KMS-11 (cell line): ENCODE measurements around the gene DHRS1.

Experiments used
- H2AFZ ChIP-seq: fragments of 200-600 bp; sonication (generic); 2 replicates; pipeline ENCODE4 v1.6.1; 2016; ENCODE audit warnings: antibody characterized with exemption, mixed run types, low read depth
- H3K27ac ChIP-seq: fragments of 200-600 bp; sonication (generic); 2 replicates; pipeline ENCODE4 v1.6.1; 2016; ENCODE audit warnings: mild to moderate bottlenecking, mixed run types
- H3K27me3 ChIP-seq: fragments of 200-600 bp; sonication (generic); 2 replicates; pipeline ENCODE4 v1.6.1; 2017; ENCODE audit warnings: mild to moderate bottlenecking, low read depth, mixed run types, moderate library complexity; ENCODE audit not compliant: insufficient read depth
- H3K36me3 ChIP-seq: fragments of 200-600 bp; sonication (generic); 2 replicates; pipeline ENCODE4 v1.6.1; 2017; ENCODE audit warnings: mild to moderate bottlenecking, mixed run types; ENCODE audit not compliant: insufficient read depth
- H3K4me1 ChIP-seq: fragments of 200-600 bp; sonication (generic); 2 replicates; pipeline ENCODE4 v1.6.1; 2016; ENCODE audit warnings: mild to moderate bottlenecking, low read depth, mixed run types; ENCODE audit not compliant: poor library complexity, severe bottlenecking
- H3K4me2 ChIP-seq: fragments of 200-600 bp; sonication (generic); 2 replicates; pipeline ENCODE4 v1.7.0; 2016; ENCODE audit warnings: mild to moderate bottlenecking, mixed run types
- H3K4me3 ChIP-seq: fragments of 200-600 bp; sonication (generic); IDR thresholded peaks from 2 replicates; pipeline ENCODE4 v1.6.1; 2017; ENCODE audit warnings: low read depth, low read length, mixed read lengths; ENCODE audit not compliant: insufficient read depth
- H3K79me2 ChIP-seq: fragments of 200-600 bp; sonication (generic); 2 replicates; pipeline ENCODE4 v1.6.1; 2016; ENCODE audit warnings: low read depth, mixed run types; ENCODE audit not compliant: insufficient read depth
- H3K9ac ChIP-seq: fragments of 200-600 bp; sonication (generic); 2 replicates; pipeline ENCODE4 v1.6.1; 2016; ENCODE audit warnings: mild to moderate bottlenecking, mixed run types
- H4K20me1 ChIP-seq: fragments of 200-600 bp; sonication (generic); 2 replicates; pipeline ENCODE4 v1.6.1; 2016; ENCODE audit warnings: mild to moderate bottlenecking, mixed run types; ENCODE audit not compliant: insufficient read depth
- CTCF ChIP-seq: fragments of 200-600 bp; sonication (generic); conservative IDR thresholded peaks from 2 replicates; pipeline ENCODE4 v1.6.1; 2017; ENCODE audit warnings: low read depth, mild to moderate bottlenecking, antibody characterized with exemption, low read length, moderate library complexity, mixed read lengths

DHRS1 gene

GRCh38 chr14:24308342-24309124 is 9.0 kb upstream of the DHRS1 start:
- H3K79me2 ChIP-seq: peaks cover 9% of the 10 kb centered on the region; the same call in 1 of the 2 replicates
- H4K20me1 ChIP-seq: no peaks in the 10 kb centered on the region

GRCh38 chr14:24307575-24308341 is 8.2 kb upstream of the DHRS1 start, which contains the start of gene CIDEB:
CIDEB (minus strand) TSS chr14:24307977; CDS start chr14:24307858, 119 bp downstream.
- Histone ChIP-seq H3K4me2 (peak within 1 kb of the TSS; percentile 3; the same call in 1 of the 2 replicates), H3K36me3 (no peaks in the 10 kb centered on the region), H2AFZ (no peak within 1 kb of the TSS), H3K27ac (no peak within 1 kb of the TSS; the same call in 1 of the 2 replicates), H4K20me1 (no peaks in the 10 kb centered on the region), H3K9ac (no peak within 1 kb of the TSS), H3K79me2 (peaks cover 9% of the 10 kb centered on the region; the same call in 1 of the 2 replicates), H3K4me1 (peaks cover 32% of the 10 kb centered on the region), H3K27me3 (no peaks in the 10 kb centered on the region), H3K4me3 (no peak within 1 kb of the TSS)
- TF ChIP-seq CTCF: peak; percentile 84

More at GRCh38 chr14:24308342-24309124, 9.0 kb upstream of the DHRS1 start:
- H3K9ac ChIP-seq: no peak overlapping the region
- peak overlapping the region; percentile 3; the same call in 1 of the 2 replicates for H3K4me2 ChIP-seq
- H2AFZ ChIP-seq: no peak overlapping the region
- TF ChIP-seq CTCF: 0 out of 2 replicates have a peak, but pooled peaks have one; percentile 20
- H3K4me3 ChIP-seq: no peak overlapping the region
- no peaks in the 10 kb centered on the region for H3K27me3 ChIP-seq
- H3K4me1 ChIP-seq: peaks cover 37% of the 10 kb centered on the region
- no peak overlapping the region for H3K27ac ChIP-seq
- no peaks in the 10 kb centered on the region for H3K36me3 ChIP-seq

GRCh38 chr14:24307156-24307574 is 7.6 kb upstream of the DHRS1 start:
- no peak for TF ChIP-seq CTCF
- Histone ChIP-seq H3K4me1 (peaks cover 26% of the 10 kb centered on the region), H3K4me3 (no peak overlapping the region), H4K20me1 (no peaks in the 10 kb centered on the region), H3K36me3 (no peaks in the 10 kb centered on the region), H3K27me3 (no peaks in the 10 kb centered on the region), H2AFZ (no peak overlapping the region), H3K9ac (no peak overlapping the region), H3K4me2 (no peak overlapping the region), H3K27ac (no peak overlapping the region; the same call in 1 of the 2 replicates), H3K79me2 (peaks cover 5% of the 10 kb centered on the region; the same call in 1 of the 2 replicates)

GRCh38 chr14:24304019-24304387 is 4.4 kb upstream of the DHRS1 start:
- no peak overlapping the region for H2AFZ ChIP-seq

More at GRCh38 chr14:24304019-24304387, 4.4 kb upstream of the DHRS1 start:
- Histone ChIP-seq H3K9ac (no peak overlapping the region), H3K27ac (no peak overlapping the region), H3K27me3 (no peaks in the 10 kb centered on the region), H3K4me2 (no peak overlapping the region), H4K20me1 (no peaks in the 10 kb centered on the region), H3K4me3 (no peak overlapping the region), H3K79me2 (peaks cover 12% of the 10 kb centered on the region; the same call in 1 of the 2 replicates), H3K36me3 (no peaks in the 10 kb centered on the region), H3K4me1 (peaks cover 13% of the 10 kb centered on the region)
- no peak for TF ChIP-seq CTCF
